Stomach (tissue), 9 donors: ENCODE measurements around the gene FERMT3. TPM values are rescaled to one million over a fixed set of nuclear protein-coding genes. Genes with fewer than 3 reads are reported as not detected.
A peak's percentile ranks its signal among the peaks of the same experiment; 100 is the strongest.

Experiments
- DNase-seq, 2 donors: peaks; one replicate each; pipeline versions ENCODE4 v3.0.0 to v3.0.0-alpha.2; 2013 to 2019
- H3K27ac ChIP-seq, 5 donors: fragments of 200-600 bp in 4 of 5; sonication (generic) in 4 of 5; one replicate each; pipeline ENCODE4 v1.5.1; 2013 to 2019; ENCODE audit warnings: mild to moderate bottlenecking in 1 of 5, moderate library complexity in 1 of 5
- H3K27me3 ChIP-seq, 3 donors: fragments of 200-600 bp; sonication (generic); one replicate each; pipeline ENCODE4 v1.5.1; 2017 to 2019; ENCODE audit warnings: mixed run types in 1 of 3
- H3K36me3 ChIP-seq, 4 donors: fragments of 200-600 bp; sonication (generic); 1 replicate in 3 of 4; 2 replicates in 1 of 4; pipeline ENCODE4 v1.5.1; 2016 to 2019
- H3K4me1 ChIP-seq, 4 donors: fragments of 200-600 bp; sonication (generic); one replicate each; pipeline ENCODE4 v1.5.1; 2016 to 2019
- H3K4me3 ChIP-seq, 4 donors: fragments of 200-600 bp; sonication (generic) in 3 of 4; one replicate each; pipeline ENCODE4 v1.5.1; 2016 to 2019; ENCODE audit warnings: mild to moderate bottlenecking in 1 of 4
- H3K9me3 ChIP-seq, 4 donors: fragments of 200-600 bp; sonication (generic); one replicate each; pipeline ENCODE4 v1.5.1; 2016 to 2019
- EP300 ChIP-seq: sonication (generic); formaldehyde crosslinking; IDR thresholded peaks from one replicate; pipeline ENCODE4 v1.6.1; 2017; ENCODE audit warnings: antibody characterized with exemption
- POLR2A ChIP-seq, 4 donors: fragments of 450-650 bp; IDR thresholded peaks; one replicate each; pipeline ENCODE4 v1.6.1; 2016; ENCODE audit warnings: antibody characterized with exemption in 4 of 4, control low read depth in 2 of 4, mild to moderate bottlenecking in 1 of 4, moderate library complexity in 1 of 4
- POLR2AphosphoS5 ChIP-seq, 3 donors: sonication (generic); formaldehyde crosslinking; IDR thresholded peaks; one replicate each; pipeline ENCODE4 v1.6.1; 2016; ENCODE audit warnings: antibody characterized with exemption in 3 of 3
- WGBS, 5 donors: extraction: QIAGEN DNeasy Blood & Tissue Kit in 3 of 5; methylation state at CpG; one replicate each; pipeline versions ENCODE4 v1.1.5 to v1.1.7; 2013 to 2018; 5-methylcytosine and 5-hydroxymethylcytosine counted together
- intact Hi-C: fragments of 100-400 bp; cut with DNase I; formaldehyde crosslinking; loops from one replicate; pipeline ENCODE4 v1.15.1; 2023; ENCODE audit warnings: low total_unique reads
- polyA plus RNA-seq, 3 donors: library from polyadenylated mRNA; stranded (reverse); fragments of 200-250 nt; gene quantifications; one replicate each; pipeline ENCODE4 v1.2.3, GENCODE V29; 2013
- total RNA-seq, 5 donors: library from RNA; depleted of rRNA; stranded (reverse); fragments of >200 nt; gene quantifications; one replicate each; pipeline versions ENCODE4 v1.1.0 to v1.2.3, GENCODE V29; 2014 to 2016
- TF ChIP-seq, protein P1 (sequence below), 7 experiments: fragments of 450-650 bp in 4 of 7; fragments of 200-600 bp in 3 of 7; sonication (generic) in 3 of 7; IDR thresholded peaks; one replicate each; pipeline ENCODE4 v1.5.1; 2016 to 2019; ENCODE audit warnings: antibody characterized with exemption in 7 of 7, control low read depth in 2 of 7, mild to moderate bottlenecking in 1 of 7
- donor health status: healthy with polysubstance abuse.
- donor health status: Bipolar disorder and iron deficiency.
- donor health status: healthy.

Gene FERMT3
- total and polyA plus RNA-seq, 8 donors = 11.9 to 31.9 (median 18.7) TPM

DNA sequence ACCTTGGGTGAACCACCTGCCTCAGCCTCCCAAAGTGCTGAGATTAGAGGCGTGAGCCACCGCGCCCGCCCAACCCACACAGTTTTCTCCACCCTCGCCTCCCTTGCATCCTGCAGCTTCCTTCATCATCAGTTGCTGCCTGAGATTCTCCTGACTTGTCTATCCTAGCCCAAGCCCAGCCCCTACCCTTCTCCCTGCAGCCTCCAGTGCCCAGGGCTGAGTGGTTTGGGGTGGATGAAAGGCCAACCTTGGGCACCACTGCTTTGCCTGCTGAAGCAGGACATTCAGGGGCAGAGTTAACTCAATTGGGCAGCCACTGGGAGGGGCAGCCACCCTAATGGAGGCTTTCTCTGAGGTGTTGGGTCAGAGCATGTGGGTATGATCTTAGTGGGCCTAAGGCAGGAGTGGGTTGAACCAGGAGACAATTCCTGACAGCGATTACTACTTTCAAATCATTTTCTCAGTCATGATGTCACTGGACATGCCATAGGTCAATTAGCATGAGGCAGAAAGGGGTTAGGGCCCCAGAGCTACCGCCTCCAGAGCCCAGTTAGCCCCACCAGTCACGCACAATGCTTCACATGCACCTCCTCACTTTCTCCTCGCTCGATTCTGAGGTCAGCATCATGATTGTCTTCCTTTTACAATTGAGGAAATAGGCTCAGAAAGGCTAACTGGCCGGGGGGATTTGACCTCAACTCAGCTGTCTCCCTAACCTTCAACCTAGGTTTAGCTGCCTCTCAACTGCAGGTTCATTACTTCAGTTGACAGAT is 33.3 kb downstream of the FERMT3 start:
- DNase-seq = no peak
- intact Hi-C loops = no loop called here
- Histone ChIP-seq H3K4me1 (peaks cover 54 to 89% (median 84%) of the 10 kb centered on the region in 4 donors), H3K9me3 (no peaks in the 10 kb centered on the region), H3K4me3 (peak overlapping the region; percentile 83 to 96 (median 90)), H3K27me3 (no peaks in the 10 kb centered on the region), H3K36me3 (peaks cover 30 to 48% (median 36%) of the 10 kb centered on the region in 4 donors), H3K27ac (peak overlapping the region; percentile 94 to 100 (median 99))
- 74 to 80% (median 75%) methylated on average over 11 of the region's 11 CpGs for WGBS, 5 donors
- TF ChIP-seq POLR2AphosphoS5 (IDR thresholded peaks at IDR 0.05) (no peak), POLR2A (IDR thresholded peaks at IDR 0.05) (no peak), EP300 (no peak)
- TF ChIP-seq, protein P1, sequence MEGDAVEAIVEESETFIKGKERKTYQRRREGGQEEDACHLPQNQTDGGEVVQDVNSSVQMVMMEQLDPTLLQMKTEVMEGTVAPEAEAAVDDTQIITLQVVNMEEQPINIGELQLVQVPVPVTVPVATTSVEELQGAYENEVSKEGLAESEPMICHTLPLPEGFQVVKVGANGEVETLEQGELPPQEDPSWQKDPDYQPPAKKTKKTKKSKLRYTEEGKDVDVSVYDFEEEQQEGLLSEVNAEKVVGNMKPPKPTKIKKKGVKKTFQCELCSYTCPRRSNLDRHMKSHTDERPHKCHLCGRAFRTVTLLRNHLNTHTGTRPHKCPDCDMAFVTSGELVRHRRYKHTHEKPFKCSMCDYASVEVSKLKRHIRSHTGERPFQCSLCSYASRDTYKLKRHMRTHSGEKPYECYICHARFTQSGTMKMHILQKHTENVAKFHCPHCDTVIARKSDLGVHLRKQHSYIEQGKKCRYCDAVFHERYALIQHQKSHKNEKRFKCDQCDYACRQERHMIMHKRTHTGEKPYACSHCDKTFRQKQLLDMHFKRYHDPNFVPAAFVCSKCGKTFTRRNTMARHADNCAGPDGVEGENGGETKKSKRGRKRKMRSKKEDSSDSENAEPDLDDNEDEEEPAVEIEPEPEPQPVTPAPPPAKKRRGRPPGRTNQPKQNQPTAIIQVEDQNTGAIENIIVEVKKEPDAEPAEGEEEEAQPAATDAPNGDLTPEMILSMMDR (IDR thresholded peaks at IDR 0.05) = no peak

DNA sequence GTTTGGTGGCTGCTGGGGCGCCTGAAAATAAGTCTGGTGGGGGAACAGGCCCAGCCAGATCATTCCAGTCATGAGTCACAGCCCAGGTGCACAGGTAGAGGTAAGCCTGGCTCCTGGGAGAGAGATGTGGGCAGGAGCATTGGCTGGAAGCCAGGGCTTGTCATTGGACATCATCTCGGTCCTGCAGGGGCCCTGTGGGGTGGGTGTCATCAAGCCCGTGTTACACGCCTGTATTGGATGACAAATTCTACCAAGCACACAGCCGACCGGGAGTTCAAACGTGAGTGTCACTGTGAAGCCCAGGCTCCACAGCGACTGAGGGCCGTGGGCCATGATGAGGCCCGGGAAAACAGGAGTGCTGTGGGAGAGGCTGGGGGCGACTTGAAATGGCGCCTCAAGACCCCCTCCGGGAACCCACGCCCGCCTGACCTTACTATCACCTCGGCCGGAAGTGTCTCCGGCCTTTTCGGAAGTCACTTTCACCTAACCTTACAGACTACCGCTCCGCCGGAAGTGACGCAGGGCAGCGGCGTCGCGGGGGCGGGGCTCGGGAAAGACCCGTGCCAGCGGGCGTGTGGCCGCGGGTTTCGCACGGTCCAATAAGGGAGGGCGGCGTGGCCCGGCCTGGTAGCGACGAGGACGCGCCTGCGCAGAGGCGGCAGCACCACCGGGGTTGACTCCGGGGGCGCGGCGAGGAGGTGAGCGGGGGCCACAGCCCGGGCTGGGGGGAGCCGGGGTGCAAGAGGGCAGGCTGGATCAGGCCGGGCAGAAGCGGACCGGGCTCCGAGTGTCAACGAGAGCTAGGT is 34.1 kb downstream of the FERMT3 start, which contains the start of gene FKBP2:
TSS of gene FKBP2 (plus strand) at position 661 of the 806 bp plus-strand sequence. CDS start 1,293 bp downstream, outside the sequence.
- peak within 1 kb of the TSS; percentile 94 to 100 (median 99) for H3K27ac ChIP-seq
- H3K36me3 ChIP-seq = peaks cover 30 to 48% (median 36%) of the 10 kb centered on the region in 4 donors
- DNase-seq = peak; percentile 98 to 99
- no peaks in the 10 kb centered on the region for H3K9me3 ChIP-seq
- WGBS, 5 donors = 1 to 3% (median 1%) methylated on average over 22 to 58 of the region's 58 CpGs
- intact Hi-C loops = no loop called here
- H3K27me3 ChIP-seq = no peaks in the 10 kb centered on the region
- H3K4me1 ChIP-seq = peaks cover 55 to 89% (median 84%) of the 10 kb centered on the region in 4 donors
- TF ChIP-seq EP300 (peak; percentile 19), POLR2A (IDR thresholded peaks at IDR 0.05) (peak in 2 of 4 donors; percentile 45 to 64), POLR2AphosphoS5 (IDR thresholded peaks at IDR 0.05) (peak; percentile 96 to 98 (median 98))
- TF ChIP-seq, protein P1 (IDR thresholded peaks at IDR 0.05) = peak in 1 of 7 experiments; percentile 21
- peak within 1 kb of the TSS; percentile 83 to 96 (median 90) for H3K4me3 ChIP-seq

DNA sequence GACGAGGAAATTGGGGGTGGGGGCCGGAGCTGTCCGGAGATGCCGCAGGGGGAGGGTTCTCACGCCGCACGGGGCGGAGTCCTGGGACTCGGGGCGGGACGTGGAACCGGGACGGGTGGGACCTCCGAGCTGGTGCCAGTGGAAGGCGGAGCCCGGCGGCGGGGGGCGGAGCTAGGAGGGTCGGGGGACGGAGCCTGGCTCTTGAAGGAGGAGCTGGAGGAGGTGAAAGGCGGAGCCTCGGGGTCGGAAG is 34.6 kb downstream of the FERMT3 start:
- Histone ChIP-seq H3K27ac (peak overlapping the region; percentile 94 to 100 (median 99)), H3K36me3 (peaks cover 30 to 48% (median 36%) of the 10 kb centered on the region in 4 donors), H3K9me3 (no peaks in the 10 kb centered on the region), H3K4me1 (peaks cover 55 to 89% (median 84%) of the 10 kb centered on the region in 4 donors), H3K27me3 (no peaks in the 10 kb centered on the region), H3K4me3 (peak overlapping the region; percentile 83 to 96 (median 90))
- intact Hi-C loops = no loop called here
- peak; percentile 100 for DNase-seq
- 0 to 3% (median 1%) methylated on average over 4 to 24 of the region's 24 CpGs for WGBS, 5 donors
- TF ChIP-seq, protein P1 (IDR thresholded peaks at IDR 0.05) = no peak
- TF ChIP-seq EP300 (no peak), POLR2AphosphoS5 (IDR thresholded peaks at IDR 0.05) (no peak), POLR2A (IDR thresholded peaks at IDR 0.05) (no peak)
